Diencephalon (tissue), 1 donor: Measurements from ENCODE around the gene OR52E6. TPM values are rescaled to one million over a fixed set of nuclear protein-coding genes. Genes with fewer than 3 reads are reported as not detected.

ENCODE experiments used
- total RNA-seq: library from RNA; depleted of rRNA; stranded (reverse); fragments of >200 nt; gene quantifications from one replicate; pipeline ENCODE4 v1.2.3, GENCODE V29; 2014

OR52E6 gene
- total RNA-seq = not detected

DNA sequence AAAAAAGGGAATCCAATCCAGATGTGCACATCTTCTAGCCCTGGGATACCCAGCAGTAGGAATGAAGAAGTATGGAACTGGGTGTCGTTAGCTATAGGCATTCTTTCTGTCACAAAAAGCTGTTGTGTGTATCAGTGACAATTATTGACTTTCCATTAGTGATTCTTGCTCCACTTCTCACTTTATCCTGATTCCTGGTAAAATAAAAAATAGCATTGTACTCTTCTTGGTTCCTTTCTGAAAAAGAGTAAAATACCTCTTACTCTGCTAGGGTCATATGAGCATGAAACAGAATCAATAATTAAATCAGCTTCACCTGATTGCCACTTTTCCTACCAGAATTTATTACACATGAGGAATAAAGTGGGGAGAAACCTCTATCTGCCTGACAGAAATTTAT lies at the start of gene OR52E6:
OR52E6 (minus strand) TSS at position 101 of the 400 bp plus-strand sequence; CDS start at position 101, 0 bp downstream.

DNA sequence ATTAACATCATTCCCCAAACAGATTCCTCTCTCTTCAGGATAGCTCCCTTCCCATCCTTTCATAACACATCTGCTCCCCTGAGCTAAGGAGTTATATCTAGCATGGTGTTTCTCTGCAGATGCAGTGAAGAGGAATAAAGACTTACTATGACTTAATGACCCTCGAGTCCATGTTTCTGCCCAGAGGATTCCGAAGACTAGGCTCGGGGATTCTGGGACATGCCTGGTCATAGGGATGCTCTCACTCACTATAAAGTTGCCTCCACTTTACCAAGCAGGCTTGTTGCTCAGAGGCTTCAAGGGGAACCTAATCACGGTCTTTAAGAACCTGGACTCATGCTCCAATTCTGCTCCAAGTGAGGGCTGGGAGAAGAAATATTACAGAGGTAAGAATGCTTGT lies 38.6 kb upstream of the OR52E6 start, which contains the start of gene OR52E4:
OR52E4 (plus strand) TSS at position 301 of the 400 bp plus-strand sequence. CDS start 3,664 bp downstream, outside the sequence.

DNA sequence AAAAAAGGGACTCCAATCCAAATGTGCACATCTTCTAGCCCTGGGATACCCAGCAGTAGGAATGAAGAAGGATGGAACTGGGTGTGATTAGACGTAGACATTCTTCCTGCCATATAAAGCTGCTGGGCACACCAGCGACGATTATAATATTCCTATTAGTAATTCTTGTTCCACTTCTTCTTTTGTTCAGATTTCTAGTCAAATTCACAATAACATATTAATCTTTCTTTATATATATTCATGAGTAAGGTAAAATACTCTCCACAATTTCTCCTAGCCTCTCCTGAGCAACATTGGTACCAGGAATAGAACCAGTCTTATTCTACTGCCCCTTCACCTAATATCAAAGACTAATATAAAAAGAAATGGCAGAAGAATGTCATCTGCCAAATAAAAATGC lies 15.9 kb upstream of the OR52E6 start, which contains the start of gene OR52E8:
OR52E8 (minus strand) TSS at position 101 of the 400 bp plus-strand sequence; CDS start at position 101, 0 bp downstream.

DNA sequence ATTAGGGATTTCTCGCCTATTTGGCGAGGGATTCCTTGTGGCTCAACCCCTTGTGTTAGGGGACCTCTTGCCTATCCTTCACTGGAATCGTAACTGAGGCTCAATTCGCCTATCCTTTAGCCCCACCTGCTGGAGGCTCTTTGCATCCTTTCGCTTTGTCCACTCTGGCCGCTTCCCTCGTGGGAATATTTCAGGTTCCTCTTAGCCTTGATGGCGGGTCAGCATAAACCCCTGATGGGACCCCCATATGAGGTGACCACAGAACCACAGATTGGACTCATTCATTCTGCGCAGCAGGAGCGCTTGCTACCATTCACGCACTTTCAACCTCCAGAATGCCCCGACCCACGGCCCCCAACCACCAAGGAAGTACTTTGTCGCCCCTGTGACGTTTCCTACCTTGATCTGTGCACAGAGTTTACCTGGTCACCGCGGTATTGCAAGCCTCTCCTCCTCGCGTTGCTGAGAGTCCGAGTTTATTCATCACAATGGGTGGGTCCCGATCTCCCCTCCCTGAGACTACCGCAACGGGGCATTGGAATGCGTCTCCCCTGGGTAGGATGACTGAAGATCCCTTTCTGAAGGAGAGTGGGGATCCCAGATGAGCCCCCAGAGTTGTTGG lies 33.1 kb downstream of the OR52E6 start, which contains the start of gene OR52N2:
OR52N2 (plus strand) TSS at position 425 of the 622 bp plus-strand sequence. CDS start 11,412 bp downstream, outside the sequence.

DNA sequence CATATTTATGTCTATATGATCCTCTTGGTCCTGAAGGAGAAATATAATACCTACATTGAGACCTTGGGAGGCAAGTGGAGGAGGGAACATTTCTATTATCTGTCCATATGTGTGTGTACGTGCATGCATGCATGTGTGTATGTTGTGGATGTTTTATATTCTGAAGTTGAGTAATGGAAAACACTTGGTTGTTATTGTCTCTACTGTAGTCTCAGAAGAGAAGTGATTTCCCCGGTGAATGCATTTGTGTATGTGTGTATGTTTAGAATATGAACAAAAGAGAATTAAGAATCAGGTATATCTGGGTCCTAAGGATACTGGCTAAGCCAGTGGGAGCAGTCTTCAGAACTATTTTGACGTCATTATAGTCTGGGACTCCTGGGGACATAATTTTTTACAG lies 50.5 kb downstream of the OR52E6 start, which contains the start of gene OR52N1:
OR52N1 (minus strand) TSS at position 101 of the 400 bp plus-strand sequence. CDS start 2,449 bp downstream, outside the sequence.

Other genes starting within 250 kb of the OR52E6 start
- 1.2 TPM for gene TRIM6, start 245.3 kb downstream of the OR52E6 start, total RNA-seq
- gene TRIM34, start 216.9 kb downstream of the OR52E6 start, total RNA-seq = 2.3 TPM
- gene TRIM5, start 156.8 kb downstream of the OR52E6 start, total RNA-seq = 7.6 TPM
- gene TRIM22, start 152.1 kb downstream of the OR52E6 start, total RNA-seq = 6.0 TPM
- not detected for gene OR56B1, start 105.4 kb downstream of the OR52E6 start, total RNA-seq
- not detected for gene OR52N4, start 87.7 kb downstream of the OR52E6 start, total RNA-seq
- not detected for gene OR52N5, start 58.5 kb downstream of the OR52E6 start, total RNA-seq
- gene OR52N1, start 50.6 kb downstream of the OR52E6 start, total RNA-seq = not detected
- not detected for gene OR52N2, start 33.0 kb downstream of the OR52E6 start, total RNA-seq
- not detected for gene OR52E8, start 15.8 kb upstream of the OR52E6 start, total RNA-seq
- not detected for gene OR52E4, start 38.7 kb upstream of the OR52E6 start, total RNA-seq
- gene OR52E5, start 51.3 kb upstream of the OR52E6 start, total RNA-seq = not detected
- not detected for gene OR56A3, start 100.4 kb upstream of the OR52E6 start, total RNA-seq
- gene OR56A5, start 126.6 kb upstream of the OR52E6 start, total RNA-seq = not detected
- gene OR52L1, start 145.1 kb upstream of the OR52E6 start, total RNA-seq = not detected
- gene OR56A4, start 165.0 kb upstream of the OR52E6 start, total RNA-seq = not detected
- gene OR56A1, start 188.9 kb upstream of the OR52E6 start, total RNA-seq = 0.23 TPM